Transverse colon (tissue), 4 donors: ENCODE data around the gene NID2. TPM values are rescaled to one million over a fixed set of nuclear protein-coding genes. Genes with fewer than 3 reads are reported as not detected.

Source experiments
- DNase-seq: peaks from one replicate; pipeline ENCODE4 v3.0.0-alpha.2; 2019
- H3K27ac ChIP-seq, 4 donors: fragments of 200-600 bp; sonication (generic); 2 replicates each; pipeline ENCODE4 v1.5.1; 2016 to 2018; ENCODE audit warnings: inconsistent platforms in 4 of 4
- H3K27me3 ChIP-seq: fragments of 200-600 bp; sonication (generic); 2 replicates; pipeline ENCODE4 v1.5.1; 2017; ENCODE audit warnings: inconsistent platforms
- H3K36me3 ChIP-seq, 4 donors: fragments of 200-600 bp; sonication (generic); 2 replicates each; pipeline ENCODE4 v1.5.1; 2017 to 2019; ENCODE audit warnings: inconsistent platforms in 4 of 4
- H3K4me1 ChIP-seq, 4 donors: fragments of 200-600 bp; sonication (generic); 2 replicates each; pipeline ENCODE4 v1.5.1; 2017 to 2020; ENCODE audit warnings: inconsistent platforms in 4 of 4
- H3K4me3 ChIP-seq, 4 donors: fragments of 200-600 bp; sonication (generic); 1 replicate in 1 of 4; 2 replicates in 3 of 4; pipeline versions ENCODE4 v1.5.1 to v1.6.1; 2017 to 2019; ENCODE audit warnings: inconsistent platforms in 4 of 4
- H3K9me3 ChIP-seq, 2 donors: fragments of 200-600 bp; sonication (generic); 2 replicates each; pipeline ENCODE4 v1.5.1; 2017 to 2019; ENCODE audit warnings: inconsistent platforms in 2 of 2
- CTCF ChIP-seq, 5 experiments: fragments of 200-600 bp in 3 of 5; fragments of 450-650 bp in 2 of 5; sonication (generic) in 3 of 5; IDR thresholded peaks; 1 replicate in 2 of 5; 2 replicates in 3 of 5; pipeline ENCODE4 v1.5.1; 2016 to 2017; ENCODE audit warnings: antibody characterized with exemption in 5 of 5, inconsistent platforms in 3 of 5, mild to moderate bottlenecking in 2 of 5, moderate library complexity in 1 of 5
- EP300 ChIP-seq: sonication (generic); formaldehyde crosslinking; IDR thresholded peaks from one replicate; pipeline ENCODE4 v1.6.1; 2017; ENCODE audit warnings: antibody characterized with exemption, low read depth
- POLR2A ChIP-seq: fragments of 450-650 bp; IDR thresholded peaks from one replicate; pipeline ENCODE4 v1.6.1; 2016; ENCODE audit warnings: antibody characterized with exemption, mild to moderate bottlenecking, moderate library complexity
- POLR2AphosphoS5 ChIP-seq, 3 donors: sonication (generic); formaldehyde crosslinking; IDR thresholded peaks; one replicate each; pipeline ENCODE4 v1.6.1; 2016; ENCODE audit warnings: antibody characterized with exemption in 3 of 3
- WGBS, 2 donors: methylation state at CpG; one replicate each; pipeline ENCODE4 v1.1.5; 2018; ENCODE audit warnings: low coverage in 1 of 2; 5-methylcytosine and 5-hydroxymethylcytosine counted together
- in situ Hi-C, 4 donors: fragments of 200-750 bp; cut with MboI; loops; one replicate each; pipeline versions ENCODE4 v1.15.0 to v1.15.1; 2017; ENCODE audit warnings: low sequenced_read_pairs in 3 of 4, low pct_ligation_motif_present in 1 of 4, low pct_unique_long_range_greater_than_20kb in 1 of 4
- intact Hi-C: fragments of 100-400 bp; cut with DNase I; formaldehyde crosslinking; loops from one replicate; pipeline ENCODE4 v1.15.1; 2023; ENCODE audit warnings: low total_unique reads
- total RNA-seq, 4 donors: library from RNA; depleted of rRNA; stranded (reverse); fragments of >200 nt; gene quantifications; one replicate each; pipeline ENCODE4 v1.1.0, GENCODE V29; 2016

NID2 gene
- 10 to 100 TPM in 3 of 4 donors, 1 to 10 TPM in 1; 8.3 to 62.7 (median 27.4) TPM for total RNA-seq

- in situ Hi-C loops, result no loop called here
- no peaks in the 10 kb centered on the region for H3K9me3 ChIP-seq
- H3K27me3 ChIP-seq, result peaks cover 16% of the 10 kb centered on the region
- DNase-seq, result peak; percentile 82
- intact Hi-C loops, result loop anchor here (2.0 kb wide), 1 partner anchor 72 kb away; no protein-coding TSS in a partner anchor
- peak within 1 kb of the TSS; percentile 52 to 85 (median 62) for H3K4me3 ChIP-seq
- peak in 1 of 5 experiments; percentile 7 for TF ChIP-seq CTCF (IDR thresholded peaks at IDR 0.05)
- peak in 2 of 3 donors; percentile 40 to 51 for TF ChIP-seq POLR2AphosphoS5 (IDR thresholded peaks at IDR 0.05)
- TF ChIP-seq POLR2A, result no peak
- WGBS, 2 donors, result 2% methylated on average over 47 of the region's 57 CpGs; no CpG with 5 or more reads in 1 of the 2 donors
- H3K4me1 ChIP-seq, result peaks cover 3 to 24% (median 18%) of the 10 kb centered on the region in 4 donors
- H3K27ac ChIP-seq, result peak within 1 kb of the TSS; percentile 76 to 90 (median 81)
- no peaks in the 10 kb centered on the region for H3K36me3 ChIP-seq
Observed at GRCh38 chr14:52068615-52069306, at the start of gene NID2. Gene NID2, minus strand, starts transcription at chr14:52069059. Its CDS starts 65 bp downstream, at chr14:52068994.

GRCh38 chr14:52117111-52117832, 48.4 kb upstream of the NID2 start:
- Histone ChIP-seq H3K27ac (no peak overlapping the region), H3K9me3 (no peaks in the 10 kb centered on the region), H3K4me3 (no peak overlapping the region), H3K4me1 (peaks cover 0 to 4% (median 2%) of the 10 kb centered on the region in 4 donors), H3K27me3 (no peaks in the 10 kb centered on the region), H3K36me3 (no peaks in the 10 kb centered on the region)
- WGBS, 2 donors, result 73 to 76% methylated on average over 1 to 14 of the region's 14 CpGs
- intact Hi-C loops, result no loop called here
- in situ Hi-C loops, result no loop called here
- TF ChIP-seq CTCF (IDR thresholded peaks at IDR 0.05), result no peak
- TF ChIP-seq POLR2A, result no peak
- no peak for TF ChIP-seq POLR2AphosphoS5 (IDR thresholded peaks at IDR 0.05)
- no peak for TF ChIP-seq EP300
- no peak for DNase-seq

- Histone ChIP-seq H3K36me3 (no peaks in the 10 kb centered on the region), H3K27ac (no peak overlapping the region), H3K4me1 (peaks cover 0 to 4% (median 0%) of the 10 kb centered on the region in 4 donors), H3K4me3 (no peak overlapping the region), H3K9me3 (no peaks in the 10 kb centered on the region), H3K27me3 (no peaks in the 10 kb centered on the region)
- in situ Hi-C loops, result no loop called here
- TF ChIP-seq CTCF (IDR thresholded peaks at IDR 0.05) (no peak), EP300 (no peak), POLR2AphosphoS5 (IDR thresholded peaks at IDR 0.05) (no peak), POLR2A (no peak)
- DNase-seq, result no peak
- intact Hi-C loops, result no loop called here
Observed at GRCh38 chr14:52115286-52115685, 46.4 kb upstream of the NID2 start.

- Histone ChIP-seq H3K9me3 (no peaks in the 10 kb centered on the region), H3K4me3 (no peak overlapping the region), H3K36me3 (no peaks in the 10 kb centered on the region), H3K27ac (no peak overlapping the region), H3K4me1 (peaks cover 0 to 4% (median under 1%) of the 10 kb centered on the region in 4 donors), H3K27me3 (no peaks in the 10 kb centered on the region)
- intact Hi-C loops, result no loop called here
- no peak for DNase-seq
- in situ Hi-C loops, result no loop called here
- no peak for TF ChIP-seq POLR2A
- no peak for TF ChIP-seq CTCF (IDR thresholded peaks at IDR 0.05)
- TF ChIP-seq EP300, result no peak
- TF ChIP-seq POLR2AphosphoS5 (IDR thresholded peaks at IDR 0.05), result no peak
Observed at GRCh38 chr14:52112336-52113018, 43.6 kb upstream of the NID2 start.
